HCT116 (cell line): Measurements from ENCODE around the gene SFTPB. TPM values are rescaled to one million over a fixed set of nuclear protein-coding genes. Genes with fewer than 3 reads are reported as not detected.

ENCODE experiments used
- ATAC-seq: fragments of 200-7000 bp; cut with Tn5 transposase; 2 replicates; pipeline ENCODE4 v1.9.1; 2020; ENCODE audit warnings: mild to moderate bottlenecking, moderate library complexity
- BruUV-seq: library from RNA; stranded (reverse); fragments of 400-500 nt; replicated peaks from 2 replicates; lab custom pipeline; 2021; lab: Mats Ljungman, UMichigan
- CTCF ChIA-PET: fragments of 300-600 bp; sonication (Branson Sonifier 250); formaldehyde crosslinking; loops from one replicate; lab custom pipeline; 2021; ENCODE audit warnings: antibody characterized with exemption; lab: Charles Lee
- POLR2A ChIA-PET: fragments of 300-600, 350-600 bp; sonication (Branson Sonifier 250); formaldehyde crosslinking; loops from one replicate; lab custom pipeline; 2021; ENCODE audit warnings: antibody characterized with exemption; lab: Charles Lee
- RAD21 ChIA-PET, 2 experiments: fragments of 300-600 bp; sonication (Branson Sonifier 250); formaldehyde crosslinking; loops; one replicate each; lab custom pipeline; 2023; ENCODE audit warnings: low total read pairs in 2 of 2; ENCODE audit not compliant: uncharacterized antibody in 2 of 2, unreplicated experiment in 2 of 2, low non-redundant PET in 1 of 2; lab: Charles Lee
- DNase-seq: peaks from one replicate; pipeline ENCODE4 v3.0.0-alpha.2; 2010; ENCODE audit warnings: low read depth, low spot score
- H2AFZ ChIP-seq: fragments of 200-600 bp; shearing (Covaris generic), sonication (generic); 2 replicates; pipeline ENCODE4 v1.6.1; 2017; ENCODE audit warnings: low read depth, mixed run types, mixed read lengths, antibody characterized with exemption, low read length; ENCODE audit not compliant: poor library complexity, severe bottlenecking
- H3K27ac ChIP-seq: 2 replicates; pipeline ENCODE4 v1.5.1; 2012; ENCODE audit warnings: low read depth, low read length
- H3K27me3 ChIP-seq: fragments of 200-600 bp; sonication (generic); 2 replicates; pipeline ENCODE4 v1.6.1; 2016; ENCODE audit warnings: mixed run types, low read length, mixed read lengths; ENCODE audit not compliant: insufficient read depth
- H3K36me3 ChIP-seq, 2 experiments: fragments of 200-500 bp in 1 of 2; fragments of 200-600 bp in 1 of 2; sonication (Bioruptor generic) in 1 of 2; sonication (generic) in 1 of 2; 2 replicates each; pipeline versions ENCODE4 v1.5.1 to v1.6.1; 2014 to 2016; ENCODE audit warnings: low read length in 2 of 2, inconsistent platforms in 1 of 2, mixed read lengths in 1 of 2, mixed run types in 1 of 2; ENCODE audit not compliant: insufficient read depth in 2 of 2, control insufficient read depth in 1 of 2
- H3K4me1 ChIP-seq, 2 experiments: fragments of 200-600 bp in 1 of 2; sonication (generic) in 1 of 2; 2 replicates each; pipeline versions ENCODE4 v1.5.1 to v1.6.1; 2012 to 2017; ENCODE audit warnings: low read length in 2 of 2, inconsistent platforms in 1 of 2, mild to moderate bottlenecking in 1 of 2, mixed read lengths in 1 of 2, mixed run types in 1 of 2, moderate library complexity in 1 of 2; ENCODE audit not compliant: insufficient read depth in 2 of 2, control insufficient read depth in 1 of 2
- H3K4me2 ChIP-seq: fragments of 200-600 bp; sonication (generic); 2 replicates; pipeline ENCODE4 v1.6.1; 2017; ENCODE audit warnings: mixed run types, low read length, mixed read lengths
- H3K4me3 ChIP-seq, 2 experiments: fragments of 200-600 bp in 1 of 2; sonication (generic) in 1 of 2; replicated peaks in 1 of 2; 2 replicates each; pipeline ENCODE4 v1.5.1; 2011 to 2016; ENCODE audit warnings: low read length in 2 of 2, control low read depth in 1 of 2, low read depth in 1 of 2, mild to moderate bottlenecking in 1 of 2, mixed read lengths in 1 of 2, mixed run types in 1 of 2
- H3K79me2 ChIP-seq: fragments of 200-600 bp; sonication (generic); 2 replicates; pipeline ENCODE4 v1.6.1; 2017; ENCODE audit warnings: mild to moderate bottlenecking, mixed run types, low read length, moderate library complexity, mixed read lengths; ENCODE audit not compliant: insufficient read depth
- H3K9ac ChIP-seq: fragments of 200-600 bp; sonication (generic); 2 replicates; pipeline ENCODE4 v1.6.1; 2016; ENCODE audit warnings: low read length, mixed read lengths
- H3K9me2 ChIP-seq: fragments of 200-600 bp; sonication (generic), shearing (Covaris generic); 2 replicates; pipeline ENCODE4 v1.6.1; 2017; ENCODE audit warnings: mixed run types, mild to moderate bottlenecking, moderate library complexity; ENCODE audit not compliant: insufficient read depth
- H3K9me3 ChIP-seq, 2 experiments: fragments of 200-500 bp in 1 of 2; fragments of 200-600 bp in 1 of 2; sonication (Bioruptor generic) in 1 of 2; sonication (generic) in 1 of 2; 2 replicates each; pipeline ENCODE4 v1.6.1; 2014 to 2017; ENCODE audit warnings: low read length in 2 of 2, mixed read lengths in 2 of 2, inconsistent platforms in 1 of 2, low read depth in 1 of 2, mild to moderate bottlenecking in 1 of 2, mixed run types in 1 of 2, moderate library complexity in 1 of 2; ENCODE audit not compliant: control insufficient read depth in 1 of 2, insufficient read depth in 1 of 2
- H4K20me1 ChIP-seq: fragments of 200-600 bp; sonication (generic), shearing (Covaris generic); 2 replicates; pipeline ENCODE4 v1.6.1; 2017; ENCODE audit warnings: mixed run types, mild to moderate bottlenecking, moderate library complexity; ENCODE audit not compliant: insufficient read depth
- ATF3 ChIP-seq: IDR thresholded peaks from 2 replicates; pipeline ENCODE4 v1.6.1; 2012
- CBX3 ChIP-seq: IDR thresholded peaks from 2 replicates; pipeline ENCODE4 v1.6.1; 2012; ENCODE audit warnings: low read depth
- CTCF ChIP-seq, 3 experiments: fragments of 200-600 bp in 1 of 3; sonication (generic) in 1 of 3; IDR thresholded peaks in 2 of 3; conservative IDR thresholded peaks in 1 of 3; 2 replicates each; pipeline ENCODE4 v1.5.1; 2012 to 2017; ENCODE audit warnings: low read depth in 2 of 3, low read length in 2 of 3, antibody characterized with exemption in 1 of 3, borderline replicate concordance in 1 of 3, control low read depth in 1 of 3, mild to moderate bottlenecking in 1 of 3, mixed read lengths in 1 of 3, mixed run types in 1 of 3, moderate library complexity in 1 of 3; ENCODE audit not compliant: insufficient read depth in 1 of 3
- ELF1 ChIP-seq: IDR thresholded peaks from 2 replicates; pipeline ENCODE4 v1.6.1; 2012; ENCODE audit warnings: low read depth, borderline replicate concordance
- EZH2 ChIP-seq: fragments of 200-600 bp; sonication (generic); IDR thresholded peaks from 2 replicates; pipeline ENCODE4 v1.6.1; 2017; ENCODE audit warnings: antibody characterized with exemption, mixed run types
- EZH2phosphoT487 ChIP-seq: fragments of 200-600 bp; IDR thresholded peaks from 2 replicates; pipeline ENCODE4 v1.6.1; 2018; ENCODE audit warnings: antibody characterized with exemption, borderline replicate concordance
- FOSL1 ChIP-seq: IDR thresholded peaks from 2 replicates; pipeline ENCODE4 v1.6.1; 2012; ENCODE audit warnings: low read depth
- JUND ChIP-seq: IDR thresholded peaks from 2 replicates; pipeline ENCODE4 v1.6.1; 2012
- MAX ChIP-seq: IDR thresholded peaks from 2 replicates; pipeline ENCODE4 v1.6.1; 2012
- POLR2A ChIP-seq: IDR thresholded peaks from 2 replicates; pipeline ENCODE4 v1.7.0; 2011; ENCODE audit warnings: borderline replicate concordance; ENCODE audit not compliant: insufficient read depth, insufficient read length; ENCODE audit errors: extremely low read depth
- POLR2AphosphoS5 ChIP-seq: IDR thresholded peaks from 2 replicates; pipeline ENCODE4 v1.6.1; 2011; ENCODE audit warnings: mild to moderate bottlenecking, low read depth, low read length, moderate library complexity
- RAD21 ChIP-seq: IDR thresholded peaks from 2 replicates; pipeline ENCODE4 v1.6.1; 2012; ENCODE audit warnings: low read depth, mild to moderate bottlenecking
- REST ChIP-seq: IDR thresholded peaks from 2 replicates; pipeline ENCODE4 v1.6.1; 2012; ENCODE audit warnings: low read depth
- SIN3A ChIP-seq: IDR thresholded peaks from 2 replicates; pipeline ENCODE4 v1.6.1; 2012; ENCODE audit warnings: low read depth
- SP1 ChIP-seq: IDR thresholded peaks from 2 replicates; pipeline ENCODE4 v1.6.1; 2012; ENCODE audit warnings: low read depth
- intact Hi-C: fragments of 100-400 bp; cut with micrococcal nuclease; formaldehyde crosslinking; loops from 2 replicates; pipeline ENCODE4 v1.10.0; 2022
- total RNA-seq: library from RNA; stranded (reverse); gene quantifications from one replicate; pipeline ENCODE4 v1.2.1, GENCODE V29; 2021; ENCODE audit not compliant: unreplicated experiment

The SFTPB gene
- total RNA-seq, 1 experiment from 2014 or later: 13.3 TPM

- ChIA-PET RAD21 (no interaction called here), CTCF (no interaction called here)
- no TSS peak for BruUV-seq
These were observed 8.0 kb upstream of the SFTPB start for GRCh38 chr2:85675866-85676548.

More at GRCh38 chr2:85675866-85676548, 8.0 kb upstream of the SFTPB start:
- H3K4me3 ChIP-seq: no peak overlapping the region
- no peaks in the 10 kb centered on the region for H3K9me2 ChIP-seq
- H3K9me3 ChIP-seq: no peaks in the 10 kb centered on the region
- no peak overlapping the region for H3K27ac ChIP-seq
- H3K79me2 ChIP-seq: no peaks in the 10 kb centered on the region
- no peak overlapping the region for H3K9ac ChIP-seq
- H3K4me2 ChIP-seq: no peak overlapping the region
- DNase-seq (no peak), ATAC-seq (no peak)
- H4K20me1 ChIP-seq: no peaks in the 10 kb centered on the region
- POLR2A ChIA-PET: no interaction called here
- no peak overlapping the region for H2AFZ ChIP-seq
- H3K27me3 ChIP-seq: no peaks in the 10 kb centered on the region
- intact Hi-C loops: no loop called here
- no peaks in the 10 kb centered on the region for H3K36me3 ChIP-seq
- H3K4me1 ChIP-seq: peaks cover 6 to 20% of the 10 kb centered on the region in 2 experiments
- TF ChIP-seq RAD21: no peak
- no peak for TF ChIP-seq SIN3A
- no peak for TF ChIP-seq JUND
- no peak for TF ChIP-seq REST
- TF ChIP-seq ATF3: no peak
- no peak for TF ChIP-seq EZH2
- TF ChIP-seq EZH2phosphoT487: no peak
- no peak for TF ChIP-seq POLR2A
- TF ChIP-seq CBX3: no peak
- no peak for TF ChIP-seq ELF1
- no peak for TF ChIP-seq FOSL1
- no peak for TF ChIP-seq CTCF (IDR thresholded peaks at IDR 0.05 in 2 of 3, conservative IDR thresholded peaks at IDR 0.05 in 1 of 3; ENCODE audit: borderline replicate concordance in 1 of 3, insufficient read depth in 1 of 3, low read depth in 2 of 3, low read length in 2 of 3)
- no peak for TF ChIP-seq POLR2AphosphoS5
- TF ChIP-seq MAX: no peak
- TF ChIP-seq SP1: no peak
